ENCODE results near the gene DDX10.
"Not testable (repeated sequence)": the region's sequence is repeated elsewhere in the genome, so short reads cannot be mapped to it uniquely, and the experiment has no call there.

Gene DDX10

DNA sequence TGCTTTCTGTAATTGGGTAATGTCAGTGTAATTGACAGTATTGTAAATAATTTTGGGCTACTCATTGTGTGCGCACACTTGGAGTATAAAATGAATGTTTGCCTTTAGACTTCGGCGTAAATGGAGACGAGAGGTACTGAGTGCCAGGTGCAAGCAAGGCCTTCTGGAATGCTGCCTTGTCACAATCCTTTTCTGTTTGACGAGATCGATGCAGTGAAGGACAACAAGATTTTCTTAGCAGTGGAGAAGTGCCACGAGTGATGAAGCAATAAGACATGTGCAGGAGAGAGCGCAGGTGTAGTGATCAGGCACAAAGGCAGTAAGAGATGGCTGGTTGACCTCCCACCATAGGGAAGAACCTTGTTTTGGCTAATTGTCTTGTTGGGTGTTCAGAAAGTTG is 67.5 kb downstream of the DDX10 start:
- peaks cover 0 to 6% (median 2%) of the 10 kb centered on the region in 5 donors for H3K4me1 ChIP-seq (ENCODE audit: control insufficient read depth in 5 of 5, insufficient read depth in 5 of 5, low read length in 5 of 5)
- no peaks in the 10 kb centered on the region for H3K9me3 ChIP-seq (ENCODE audit: control insufficient read depth in 5 of 5, low read length in 5 of 5)
- H3K4me3 ChIP-seq (ENCODE audit: low read depth in 1 of 5, low read length in 5 of 5), result no peak overlapping the region
- peaks cover 0 to 4% (median 0%) of the 10 kb centered on the region in 5 donors for H3K36me3 ChIP-seq (ENCODE audit: control insufficient read depth in 5 of 5, insufficient read depth in 5 of 5, low read length in 5 of 5)
- H3K27me3 ChIP-seq (ENCODE audit: control insufficient read depth in 5 of 5, insufficient read depth in 4 of 5, low read length in 5 of 5), result no peaks in the 10 kb centered on the region
- H3K9ac ChIP-seq (ENCODE audit: low read length in 5 of 5), result no peak overlapping the region
- H3K27ac ChIP-seq (ENCODE audit: low read depth, low read length), result no peak overlapping the region

DNA sequence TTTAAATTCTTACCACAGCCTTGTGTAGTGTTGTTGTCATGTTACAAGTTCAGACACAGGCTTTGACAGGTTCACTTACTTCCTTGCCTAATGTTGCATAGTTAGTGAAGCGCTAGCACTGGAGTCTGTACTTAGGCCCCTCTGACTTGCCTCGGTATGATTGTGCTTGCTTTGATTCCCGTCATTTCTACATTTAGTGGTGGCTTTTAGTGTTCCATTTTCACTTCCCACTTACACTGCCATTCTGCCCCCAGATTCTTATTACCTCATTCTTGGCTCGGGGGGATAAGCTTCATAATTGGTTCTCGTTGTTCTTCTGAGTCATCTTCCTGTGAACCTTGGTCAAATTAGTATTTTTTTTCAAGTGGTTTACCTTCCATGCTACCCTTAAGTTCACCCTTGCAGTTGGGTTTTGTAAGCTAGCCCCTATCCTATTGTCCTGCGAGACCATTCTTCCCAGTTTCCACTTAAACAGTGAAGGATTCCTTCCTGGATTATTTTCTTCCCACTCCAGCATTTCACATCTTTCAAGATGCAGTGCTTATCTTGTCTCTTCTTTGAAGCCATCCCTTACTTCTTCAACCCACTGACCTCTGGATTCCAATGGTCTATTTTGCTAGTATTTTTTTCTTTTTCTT is 68.7 kb downstream of the DDX10 start:
- Histone ChIP-seq H3K36me3 (ENCODE audit: control insufficient read depth in 5 of 5, insufficient read depth in 5 of 5, low read length in 5 of 5) (peaks cover 0 to 4% (median 0%) of the 10 kb centered on the region in 5 donors), H3K27ac (ENCODE audit: low read depth, low read length) (no peak overlapping the region), H3K9me3 (ENCODE audit: control insufficient read depth in 5 of 5, low read length in 5 of 5) (no peaks in the 10 kb centered on the region), H3K4me3 (ENCODE audit: low read depth in 1 of 5, low read length in 5 of 5) (no peak overlapping the region), H3K27me3 (ENCODE audit: control insufficient read depth in 5 of 5, insufficient read depth in 4 of 5, low read length in 5 of 5) (no peaks in the 10 kb centered on the region), H3K4me1 (ENCODE audit: control insufficient read depth in 5 of 5, insufficient read depth in 5 of 5, low read length in 5 of 5) (peaks cover 0 to 6% (median 2%) of the 10 kb centered on the region in 5 donors), H3K9ac (ENCODE audit: low read length in 5 of 5) (no peak overlapping the region)

DNA sequence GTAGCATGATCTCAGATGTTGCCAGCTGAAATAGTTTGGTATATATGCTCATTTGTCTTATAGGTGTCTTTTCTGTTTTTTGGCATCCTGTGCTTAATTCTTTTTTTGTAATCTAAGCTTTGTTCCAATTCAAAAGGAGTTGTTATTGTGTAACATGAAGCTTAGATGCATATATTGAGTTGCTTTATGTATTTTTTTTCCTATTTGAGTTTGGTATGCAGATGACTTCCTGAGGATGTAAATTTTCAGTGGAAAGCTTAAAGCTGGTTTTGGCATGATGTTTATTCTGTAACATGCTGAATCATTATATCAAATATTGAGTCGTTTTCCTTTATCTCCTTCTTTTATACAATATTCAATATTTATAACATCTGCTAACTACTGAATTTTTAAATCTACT is 69.4 kb downstream of the DDX10 start:
- Histone ChIP-seq H3K4me3 (ENCODE audit: low read depth in 1 of 5, low read length in 5 of 5) (no peak overlapping the region), H3K27me3 (ENCODE audit: control insufficient read depth in 5 of 5, insufficient read depth in 4 of 5, low read length in 5 of 5) (no peaks in the 10 kb centered on the region), H3K4me1 (ENCODE audit: control insufficient read depth in 5 of 5, insufficient read depth in 5 of 5, low read length in 5 of 5) (peaks cover 0 to 6% (median 2%) of the 10 kb centered on the region in 5 donors), H3K9me3 (ENCODE audit: control insufficient read depth in 5 of 5, low read length in 5 of 5) (no peaks in the 10 kb centered on the region), H3K9ac (ENCODE audit: low read length in 5 of 5) (no peak overlapping the region), H3K36me3 (ENCODE audit: control insufficient read depth in 5 of 5, insufficient read depth in 5 of 5, low read length in 5 of 5) (peaks cover 0 to 4% (median 0%) of the 10 kb centered on the region in 5 donors), H3K27ac (ENCODE audit: low read depth, low read length) (no peak overlapping the region)

DNA sequence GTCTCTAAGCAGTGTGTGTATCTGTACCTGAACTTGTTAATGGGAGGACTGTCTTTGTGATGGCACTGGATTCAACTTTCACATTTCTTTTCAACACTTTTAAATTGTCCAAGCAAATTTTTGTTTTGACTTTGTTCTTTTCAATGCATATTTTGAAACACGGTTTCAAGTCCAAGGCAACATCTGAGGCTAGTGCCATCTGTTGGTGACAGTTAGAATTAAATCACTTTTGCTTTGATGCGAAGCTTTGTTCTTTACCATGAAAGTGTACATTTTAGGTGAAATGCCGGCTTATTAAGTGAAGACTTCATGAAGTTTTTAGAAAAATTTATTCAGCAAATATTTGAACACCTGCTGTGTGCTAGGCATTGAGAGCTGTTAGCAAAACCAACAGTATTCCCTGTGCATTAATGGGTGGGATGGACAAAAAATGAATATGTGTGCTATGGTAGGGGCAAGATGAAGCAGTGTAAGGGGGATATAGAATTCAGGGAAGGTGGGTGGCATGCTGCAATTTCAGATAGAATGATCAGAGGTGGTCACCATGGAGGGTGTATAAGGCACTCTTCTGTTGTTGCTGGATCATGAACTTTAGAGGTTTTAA is 70.2 kb downstream of the DDX10 start:
- H3K27ac ChIP-seq (ENCODE audit: low read depth, low read length), result no peak overlapping the region
- peaks cover 0 to 6% (median 2%) of the 10 kb centered on the region in 5 donors for H3K4me1 ChIP-seq (ENCODE audit: control insufficient read depth in 5 of 5, insufficient read depth in 5 of 5, low read length in 5 of 5)
- no peaks in the 10 kb centered on the region for H3K9me3 ChIP-seq (ENCODE audit: control insufficient read depth in 5 of 5, low read length in 5 of 5)
- H3K27me3 ChIP-seq (ENCODE audit: control insufficient read depth in 5 of 5, insufficient read depth in 4 of 5, low read length in 5 of 5), result no peaks in the 10 kb centered on the region
- H3K9ac ChIP-seq (ENCODE audit: low read length in 5 of 5), result no peak overlapping the region
- H3K36me3 ChIP-seq (ENCODE audit: control insufficient read depth in 5 of 5, insufficient read depth in 5 of 5, low read length in 5 of 5), result peaks cover 0 to 4% (median 0%) of the 10 kb centered on the region in 5 donors
- no peak overlapping the region for H3K4me3 ChIP-seq (ENCODE audit: low read depth in 1 of 5, low read length in 5 of 5)

DNA sequence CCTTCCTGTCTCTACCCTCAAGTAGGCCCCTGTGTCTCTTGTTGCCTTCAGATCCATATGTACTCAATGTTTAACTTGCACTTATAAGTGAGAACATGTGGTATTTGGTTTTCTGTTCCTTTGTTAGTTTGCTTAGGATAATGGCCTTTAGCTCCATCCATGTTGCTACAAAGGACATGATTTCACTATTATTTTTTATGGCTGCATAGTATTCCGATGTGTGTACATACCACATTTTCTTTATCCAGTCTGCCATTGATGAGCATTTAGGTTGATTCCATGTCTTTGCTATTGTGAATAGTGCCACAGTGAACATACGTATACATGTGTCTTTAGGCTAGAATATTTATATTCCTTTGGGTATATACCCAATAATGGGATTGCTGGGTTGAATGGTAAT is 75.3 kb downstream of the DDX10 start:
- not testable (repeated sequence) for H3K27ac ChIP-seq (ENCODE audit: low read depth, low read length); H3K9ac ChIP-seq (ENCODE audit: low read length in 5 of 5); H3K9me3 ChIP-seq (ENCODE audit: control insufficient read depth in 5 of 5, low read length in 5 of 5); H3K4me3 ChIP-seq (ENCODE audit: low read depth in 1 of 5, low read length in 5 of 5); H3K27me3 ChIP-seq (ENCODE audit: control insufficient read depth in 5 of 5, insufficient read depth in 4 of 5, low read length in 5 of 5); H3K4me1 ChIP-seq (ENCODE audit: control insufficient read depth in 5 of 5, insufficient read depth in 5 of 5, low read length in 5 of 5); H3K36me3 ChIP-seq (ENCODE audit: control insufficient read depth in 5 of 5, insufficient read depth in 5 of 5, low read length in 5 of 5)

DNA sequence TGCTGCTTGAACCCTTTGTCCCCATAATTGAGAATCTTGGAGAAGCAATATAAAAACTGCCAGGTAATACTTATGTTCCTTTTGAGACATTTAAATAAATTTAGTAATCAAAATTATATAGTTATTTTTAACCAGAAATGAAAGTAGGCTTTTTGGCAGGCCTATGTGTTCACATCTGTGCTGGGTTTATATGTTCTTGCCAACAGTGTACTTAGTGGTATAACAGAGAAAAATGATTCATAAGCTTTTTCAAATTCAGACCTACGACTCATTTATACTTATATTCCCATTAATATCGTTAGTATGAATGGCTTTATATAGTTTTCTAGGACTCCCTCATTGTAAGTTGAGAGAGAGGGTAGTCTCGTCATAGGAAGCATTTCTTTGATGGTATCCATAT is 79.0 kb downstream of the DDX10 start:
- no peak overlapping the region for H3K27ac ChIP-seq (ENCODE audit: low read depth, low read length)
- H3K9me3 ChIP-seq (ENCODE audit: control insufficient read depth in 5 of 5, low read length in 5 of 5), result peaks cover 0 to 5% (median 0%) of the 10 kb centered on the region in 5 donors
- H3K4me3 ChIP-seq (ENCODE audit: low read depth in 1 of 5, low read length in 5 of 5), result no peak overlapping the region
- H3K4me1 ChIP-seq (ENCODE audit: control insufficient read depth in 5 of 5, insufficient read depth in 5 of 5, low read length in 5 of 5), result no peaks in the 10 kb centered on the region
- H3K36me3 ChIP-seq (ENCODE audit: control insufficient read depth in 5 of 5, insufficient read depth in 5 of 5, low read length in 5 of 5), result peaks cover 0 to 7% (median 0%) of the 10 kb centered on the region in 5 donors
- no peak overlapping the region for H3K9ac ChIP-seq (ENCODE audit: low read length in 5 of 5)
- no peaks in the 10 kb centered on the region for H3K27me3 ChIP-seq (ENCODE audit: control insufficient read depth in 5 of 5, insufficient read depth in 4 of 5, low read length in 5 of 5)

DNA sequence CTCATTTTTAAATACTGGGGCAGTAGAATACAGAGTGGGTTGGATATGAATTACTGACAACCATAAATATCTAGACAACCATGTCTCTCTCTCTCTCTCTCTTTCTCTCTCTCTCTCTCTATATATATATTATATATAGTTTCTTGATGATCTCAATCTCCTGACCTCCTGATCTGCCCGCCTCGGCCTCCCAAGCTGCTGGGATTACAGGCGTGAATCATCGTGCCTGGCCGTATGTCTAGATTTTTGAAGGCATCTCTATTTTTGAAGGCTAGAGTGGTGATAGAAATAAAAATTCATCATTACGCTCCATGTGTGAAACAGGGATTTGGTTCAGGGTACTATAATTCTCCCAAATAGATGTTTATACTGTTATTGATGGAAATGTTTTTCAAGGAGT is 84.1 kb downstream of the DDX10 start:
- peaks cover 0 to 7% (median 0%) of the 10 kb centered on the region in 5 donors for H3K36me3 ChIP-seq (ENCODE audit: control insufficient read depth in 5 of 5, insufficient read depth in 5 of 5, low read length in 5 of 5)
- H3K4me3 ChIP-seq (ENCODE audit: low read depth in 1 of 5, low read length in 5 of 5), result no peak overlapping the region
- no peaks in the 10 kb centered on the region for H3K4me1 ChIP-seq (ENCODE audit: control insufficient read depth in 5 of 5, insufficient read depth in 5 of 5, low read length in 5 of 5)
- no peaks in the 10 kb centered on the region for H3K9me3 ChIP-seq (ENCODE audit: control insufficient read depth in 5 of 5, low read length in 5 of 5)
- no peaks in the 10 kb centered on the region for H3K27me3 ChIP-seq (ENCODE audit: control insufficient read depth in 5 of 5, insufficient read depth in 4 of 5, low read length in 5 of 5)
- no peak overlapping the region for H3K27ac ChIP-seq (ENCODE audit: low read depth, low read length)
- no peak overlapping the region for H3K9ac ChIP-seq (ENCODE audit: low read length in 5 of 5)

DNA sequence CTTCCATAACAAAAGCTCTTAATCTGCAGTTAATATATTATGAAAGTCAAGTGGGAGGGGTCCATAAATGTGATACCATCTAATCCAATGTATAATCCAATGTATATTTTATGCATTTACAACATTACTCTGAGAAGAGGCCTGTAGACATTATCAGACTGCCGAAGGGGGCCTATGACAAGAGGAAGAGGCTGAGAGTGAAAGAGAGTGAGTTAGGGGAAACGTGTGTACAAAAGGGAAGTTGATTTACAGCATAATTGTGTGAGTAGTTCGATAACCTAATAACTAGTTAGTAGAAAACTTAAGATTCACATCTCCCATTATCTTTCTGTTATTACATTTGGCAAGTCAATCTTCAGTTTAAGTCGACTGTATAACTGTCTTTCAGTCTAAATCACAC is 86.6 kb downstream of the DDX10 start:
- Histone ChIP-seq H3K27ac (ENCODE audit: low read depth, low read length) (no peak overlapping the region), H3K27me3 (ENCODE audit: control insufficient read depth in 5 of 5, insufficient read depth in 4 of 5, low read length in 5 of 5) (no peaks in the 10 kb centered on the region), H3K9ac (ENCODE audit: low read length in 5 of 5) (no peak overlapping the region), H3K4me3 (ENCODE audit: low read depth in 1 of 5, low read length in 5 of 5) (no peak overlapping the region), H3K9me3 (ENCODE audit: control insufficient read depth in 5 of 5, low read length in 5 of 5) (no peaks in the 10 kb centered on the region), H3K4me1 (ENCODE audit: control insufficient read depth in 5 of 5, insufficient read depth in 5 of 5, low read length in 5 of 5) (peaks cover 4 to 9% (median 7%) of the 10 kb centered on the region in 5 donors), H3K36me3 (ENCODE audit: control insufficient read depth in 5 of 5, insufficient read depth in 5 of 5, low read length in 5 of 5) (peaks cover 0 to 2% (median 0%) of the 10 kb centered on the region in 5 donors)

DNA sequence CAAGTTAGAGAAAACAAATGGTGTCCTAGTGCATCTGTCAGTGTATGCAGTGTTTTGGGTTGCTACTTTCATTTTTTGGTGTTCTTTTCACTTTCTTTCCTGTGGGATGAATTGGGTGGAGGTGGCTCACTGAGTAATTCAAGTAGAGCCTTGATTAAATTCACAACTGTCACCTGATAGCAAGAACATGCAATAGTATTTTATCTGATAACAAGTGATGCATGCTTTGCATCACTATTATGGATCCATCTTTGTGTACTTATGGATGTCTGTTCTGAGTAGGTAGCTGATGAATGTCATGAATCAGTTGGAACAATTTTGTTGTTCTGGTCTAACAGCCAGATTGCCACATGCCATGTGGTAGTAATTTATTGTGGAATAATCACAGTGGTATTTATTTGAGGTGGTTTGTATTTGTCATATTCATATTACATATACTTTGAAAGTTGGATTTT is 87.5 kb downstream of the DDX10 start:
- Histone ChIP-seq H3K4me1 (ENCODE audit: control insufficient read depth in 5 of 5, insufficient read depth in 5 of 5, low read length in 5 of 5) (peaks cover 4 to 13% (median 7%) of the 10 kb centered on the region in 5 donors), H3K36me3 (ENCODE audit: control insufficient read depth in 5 of 5, insufficient read depth in 5 of 5, low read length in 5 of 5) (no peaks in the 10 kb centered on the region)

DNA sequence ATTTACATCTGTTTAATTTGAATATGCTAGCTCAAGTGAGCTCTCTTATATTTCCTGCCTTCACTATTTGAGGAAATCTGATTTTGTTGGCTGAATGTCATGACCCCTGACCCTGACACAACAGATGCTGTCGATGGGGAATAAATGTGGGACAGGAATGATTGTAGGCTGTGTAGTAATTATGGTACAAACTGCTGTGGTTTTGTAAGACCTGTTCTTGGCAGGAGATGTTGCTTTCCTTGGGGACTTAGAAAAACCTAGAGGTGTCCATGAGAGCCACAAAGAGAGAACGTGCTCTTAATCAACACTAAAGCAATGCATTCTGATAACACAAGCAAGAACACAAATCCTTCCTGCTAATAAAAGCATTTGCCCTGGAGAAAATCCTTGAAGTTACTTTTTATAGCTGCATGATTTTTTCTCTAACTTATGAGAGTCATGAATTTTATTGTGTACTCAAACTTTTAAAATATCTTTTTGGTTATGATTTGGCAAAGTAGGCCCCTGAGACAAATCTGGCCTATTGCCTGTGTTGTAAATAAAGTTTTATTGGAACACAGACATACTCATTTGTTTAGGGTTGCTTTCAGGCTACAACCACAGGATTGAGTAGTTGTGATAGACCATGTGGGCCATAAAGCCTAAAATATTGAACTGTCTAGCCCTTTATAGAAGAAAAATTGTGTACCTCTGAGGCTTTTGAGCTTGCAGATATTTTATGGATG is 90.2 kb downstream of the DDX10 start:
- Histone ChIP-seq H3K4me3 (ENCODE audit: low read depth in 1 of 5, low read length in 5 of 5) (no peak overlapping the region), H3K36me3 (ENCODE audit: control insufficient read depth in 5 of 5, insufficient read depth in 5 of 5, low read length in 5 of 5) (no peaks in the 10 kb centered on the region), H3K27me3 (ENCODE audit: control insufficient read depth in 5 of 5, insufficient read depth in 4 of 5, low read length in 5 of 5) (no peaks in the 10 kb centered on the region), H3K4me1 (ENCODE audit: control insufficient read depth in 5 of 5, insufficient read depth in 5 of 5, low read length in 5 of 5) (peaks cover 4 to 31% (median 20%) of the 10 kb centered on the region in 5 donors), H3K9ac (ENCODE audit: low read length in 5 of 5) (no peak overlapping the region), H3K27ac (ENCODE audit: low read depth, low read length) (no peak overlapping the region), H3K9me3 (ENCODE audit: control insufficient read depth in 5 of 5, low read length in 5 of 5) (no peaks in the 10 kb centered on the region)

More for the DNA sequence above, 87.5 kb downstream of the DDX10 start:
- no peak overlapping the region for H3K27ac ChIP-seq (ENCODE audit: low read depth, low read length)
- no peak overlapping the region for H3K9ac ChIP-seq (ENCODE audit: low read length in 5 of 5)
- H3K4me3 ChIP-seq (ENCODE audit: low read depth in 1 of 5, low read length in 5 of 5), result no peak overlapping the region
- no peaks in the 10 kb centered on the region for H3K27me3 ChIP-seq (ENCODE audit: control insufficient read depth in 5 of 5, insufficient read depth in 4 of 5, low read length in 5 of 5)
- H3K9me3 ChIP-seq (ENCODE audit: control insufficient read depth in 5 of 5, low read length in 5 of 5), result no peaks in the 10 kb centered on the region

Measured in subcutaneous abdominal adipose tissue (tissue), 5 donors.